ENCODE data around the gene ZNF638. TPM values are rescaled to one million over a fixed set of nuclear protein-coding genes. Genes with fewer than 3 reads are reported as not detected.

The ZNF638 gene
- total and polyA plus RNA-seq, 10 of the 15 experiments (the other 5 are each of a cell fraction or from before 2014, with no cell fraction given) = 37.6 to 133 (median 64.5) TPM

GRCh38 chr2:71477231-71477691 is 145.7 kb downstream of the ZNF638 start:
- Histone ChIP-seq H3K9ac (ENCODE audit: control insufficient read depth, insufficient read depth, low read length) (no peak overlapping the region), H3K9me3 (replicated peaks; ENCODE audit: control insufficient read depth, insufficient read depth, low read length) (no peaks in the 10 kb centered on the region), H3K4me2 (ENCODE audit: control insufficient read depth, insufficient read depth) (no peak overlapping the region), H3K27me3 (replicated peaks in 1 of 2; ENCODE audit: control insufficient read depth in 2 of 2, insufficient read depth in 2 of 2, low read length in 1 of 2) (no peaks in the 10 kb centered on the region; a peak in 1 of 4 replicates), H3K4me1 (ENCODE audit: control insufficient read depth, insufficient read depth, low read length) (no peaks in the 10 kb centered on the region), H2AFZ (ENCODE audit: control insufficient read depth, low read depth, low read length) (no peak overlapping the region), H3K27ac (ENCODE audit: control insufficient read depth, insufficient read depth) (no peak overlapping the region), H3K4me3 (no peak overlapping the region), H3K36me3 (ENCODE audit: control insufficient read depth in 2 of 2, insufficient read depth in 2 of 2, low read length in 1 of 2) (no peaks in the 10 kb centered on the region), H4K20me1 (ENCODE audit: control insufficient read depth, insufficient read depth) (no peaks in the 10 kb centered on the region), H3K79me2 (ENCODE audit: control insufficient read depth, insufficient read depth, low read length) (no peaks in the 10 kb centered on the region)
- no peak for FAIRE-seq
- no peak for DNase-seq (ENCODE audit: low read depth, low spot score)
- intact Hi-C loops (cut with micrococcal nuclease; ENCODE audit: unreplicated experiment) (no loop called here), in situ Hi-C loops (cut with MboI) (no loop called here)
- ChIA-PET SMC1A (ENCODE audit: uncharacterized antibody, unreplicated experiment) (no interaction called here), POLR2A (interaction anchor here (0.6 kb wide), 1 partner anchor 1253 kb away, joined by 3 read pairs; no protein-coding TSS in a partner anchor), CTCF (interaction anchor here (0.8 kb wide), 1 partner anchor 607 kb away, joined by 3 read pairs; no protein-coding TSS in a partner anchor), RAD21 (ENCODE audit: unreplicated experiment) (no interaction called here)
- TF ChIP-seq BCL3 (IDR thresholded peaks at IDR 0.05; ENCODE audit: borderline replicate concordance, insufficient read depth, low read depth, low read length, poor library complexity, severe bottlenecking) (no peak), BHLHE40 (IDR thresholded peaks at IDR 0.05; ENCODE audit: borderline replicate concordance in 1 of 2, low read depth in 2 of 2, low read length in 1 of 2) (no peak), POU2F2 (IDR thresholded peaks at IDR 0.05; ENCODE audit: borderline replicate concordance, low read depth, low read length) (no peak), NR2F1 (conservative IDR thresholded peaks at IDR 0.05) (no peak), SMAD1 (IDR thresholded peaks at IDR 0.05; ENCODE audit: low read depth, partially characterized antibody) (no peak), SIX5 (IDR thresholded peaks at IDR 0.05; ENCODE audit: low read depth, low read length, severe bottlenecking) (no peak), FOXM1 (IDR thresholded peaks at IDR 0.05; ENCODE audit: low read depth, low read length) (no peak), HDAC2 (IDR thresholded peaks at IDR 0.05) (no peak), MTA2 (IDR thresholded peaks at IDR 0.05; ENCODE audit: low read depth) (no peak), ZNF217 (IDR thresholded peaks at IDR 0.05) (no peak), SMAD5 (IDR thresholded peaks at IDR 0.05; ENCODE audit: low read depth) (no peak), RAD51 (IDR thresholded peaks at IDR 0.05) (no peak), RB1 (IDR thresholded peaks at IDR 0.05; ENCODE audit: borderline replicate concordance) (no peak), SIN3A (IDR thresholded peaks at IDR 0.05; ENCODE audit: low read depth, low read length) (no peak), JUNB (IDR thresholded peaks at IDR 0.05) (no peak)
- TF ChIP-seq, protein P1, sequence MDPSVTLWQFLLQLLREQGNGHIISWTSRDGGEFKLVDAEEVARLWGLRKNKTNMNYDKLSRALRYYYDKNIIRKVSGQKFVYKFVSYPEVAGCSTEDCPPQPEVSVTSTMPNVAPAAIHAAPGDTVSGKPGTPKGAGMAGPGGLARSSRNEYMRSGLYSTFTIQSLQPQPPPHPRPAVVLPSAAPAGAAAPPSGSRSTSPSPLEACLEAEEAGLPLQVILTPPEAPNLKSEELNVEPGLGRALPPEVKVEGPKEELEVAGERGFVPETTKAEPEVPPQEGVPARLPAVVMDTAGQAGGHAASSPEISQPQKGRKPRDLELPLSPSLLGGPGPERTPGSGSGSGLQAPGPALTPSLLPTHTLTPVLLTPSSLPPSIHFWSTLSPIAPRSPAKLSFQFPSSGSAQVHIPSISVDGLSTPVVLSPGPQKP (IDR thresholded peaks at IDR 0.05; ENCODE audit: low read depth, low read length) = no peak
- TF ChIP-seq, protein P2, sequence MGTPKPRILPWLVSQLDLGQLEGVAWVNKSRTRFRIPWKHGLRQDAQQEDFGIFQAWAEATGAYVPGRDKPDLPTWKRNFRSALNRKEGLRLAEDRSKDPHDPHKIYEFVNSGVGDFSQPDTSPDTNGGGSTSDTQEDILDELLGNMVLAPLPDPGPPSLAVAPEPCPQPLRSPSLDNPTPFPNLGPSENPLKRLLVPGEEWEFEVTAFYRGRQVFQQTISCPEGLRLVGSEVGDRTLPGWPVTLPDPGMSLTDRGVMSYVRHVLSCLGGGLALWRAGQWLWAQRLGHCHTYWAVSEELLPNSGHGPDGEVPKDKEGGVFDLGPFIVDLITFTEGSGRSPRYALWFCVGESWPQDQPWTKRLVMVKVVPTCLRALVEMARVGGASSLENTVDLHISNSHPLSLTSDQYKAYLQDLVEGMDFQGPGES (IDR thresholded peaks at IDR 0.05) = no peak
- 26% methylated on average over 6 of the region's 6 CpGs for WGBS (ENCODE audit: insufficient coverage, insufficient replicate concordance, low lambda C conversion rate, missing lambda C conversion rate)
- ATAC-seq = no peak
- no TSS peak for BruUV-seq (replicated peaks)

Measured in GM12878 (cell line).